ENCODE results near the gene NFAM1. TPM values are rescaled to one million over a fixed set of nuclear protein-coding genes. Genes with fewer than 3 reads are reported as not detected.
A peak's percentile ranks its signal among the peaks of the same experiment; 100 is the strongest.

Gene NFAM1
- total RNA-seq, 1 donor from 2014 or later: 0.21 TPM

DNA sequence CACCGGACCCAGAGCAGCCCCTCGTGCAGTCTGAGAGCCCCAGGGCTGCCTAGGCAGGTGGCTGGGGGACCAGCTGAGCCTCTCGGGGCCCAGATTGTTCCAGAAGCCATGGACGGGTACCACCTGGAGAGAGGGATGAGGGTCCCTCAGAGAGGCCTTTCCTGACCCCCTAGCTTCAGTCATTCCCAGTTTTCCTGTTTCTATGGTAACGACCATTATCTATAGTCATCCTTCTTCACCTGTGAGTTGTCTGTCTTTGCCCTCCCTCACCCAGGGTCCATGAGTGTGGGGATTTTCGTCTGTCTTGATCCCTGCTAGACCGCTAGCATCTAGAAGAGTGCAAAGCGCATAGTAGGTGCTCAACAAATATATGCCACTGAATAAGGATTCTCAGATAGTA lies 85.5 kb downstream of the NFAM1 start:
- intact Hi-C loops (cut with micrococcal nuclease): no loop called here
- no peak overlapping the region for H3K27ac Mint-ChIP-seq
- no peaks in the 10 kb centered on the region for H3K36me3 Mint-ChIP-seq (ENCODE audit: low read depth)
- H3K4me1 Mint-ChIP-seq (ENCODE audit: low read depth): peaks cover 3% of the 10 kb centered on the region
- peaks cover 10% of the 10 kb centered on the region for H3K27me3 Mint-ChIP-seq (ENCODE audit: low read depth)
- no peak overlapping the region for H3K4me3 Mint-ChIP-seq (ENCODE audit: low read depth)
- DNase-seq (ENCODE audit: low spot score): no peak
- no peaks in the 10 kb centered on the region for H3K9me3 Mint-ChIP-seq

DNA sequence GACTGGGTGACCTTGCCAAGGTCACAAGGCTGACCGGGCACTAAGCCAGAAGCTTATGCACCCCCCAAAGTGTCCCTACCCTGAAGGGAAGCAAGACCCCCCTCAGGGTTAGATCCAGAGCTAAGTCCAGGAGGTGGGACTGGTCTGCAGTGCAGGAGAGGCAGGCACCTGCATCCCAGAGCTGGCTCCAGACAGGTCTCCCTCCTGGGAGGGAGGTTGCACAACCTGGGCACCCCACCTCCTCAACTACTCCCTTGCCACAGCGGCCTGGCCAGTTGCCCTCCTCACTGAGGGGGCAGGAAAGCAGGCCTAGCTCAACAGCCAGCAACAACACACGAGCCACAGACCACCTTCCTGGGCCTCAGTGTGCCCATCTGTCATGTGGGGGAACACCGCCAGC lies 86.7 kb downstream of the NFAM1 start:
- H3K4me1 Mint-ChIP-seq (ENCODE audit: low read depth): peaks cover 3% of the 10 kb centered on the region
- intact Hi-C loops (cut with micrococcal nuclease): no loop called here
- no peaks in the 10 kb centered on the region for H3K36me3 Mint-ChIP-seq (ENCODE audit: low read depth)
- no peak overlapping the region for H3K27ac Mint-ChIP-seq
- peaks cover 13% of the 10 kb centered on the region for H3K27me3 Mint-ChIP-seq (ENCODE audit: low read depth)
- no peak for DNase-seq (ENCODE audit: low spot score)
- no peaks in the 10 kb centered on the region for H3K9me3 Mint-ChIP-seq
- peak overlapping the region; percentile 13 for H3K4me3 Mint-ChIP-seq (ENCODE audit: low read depth)

DNA sequence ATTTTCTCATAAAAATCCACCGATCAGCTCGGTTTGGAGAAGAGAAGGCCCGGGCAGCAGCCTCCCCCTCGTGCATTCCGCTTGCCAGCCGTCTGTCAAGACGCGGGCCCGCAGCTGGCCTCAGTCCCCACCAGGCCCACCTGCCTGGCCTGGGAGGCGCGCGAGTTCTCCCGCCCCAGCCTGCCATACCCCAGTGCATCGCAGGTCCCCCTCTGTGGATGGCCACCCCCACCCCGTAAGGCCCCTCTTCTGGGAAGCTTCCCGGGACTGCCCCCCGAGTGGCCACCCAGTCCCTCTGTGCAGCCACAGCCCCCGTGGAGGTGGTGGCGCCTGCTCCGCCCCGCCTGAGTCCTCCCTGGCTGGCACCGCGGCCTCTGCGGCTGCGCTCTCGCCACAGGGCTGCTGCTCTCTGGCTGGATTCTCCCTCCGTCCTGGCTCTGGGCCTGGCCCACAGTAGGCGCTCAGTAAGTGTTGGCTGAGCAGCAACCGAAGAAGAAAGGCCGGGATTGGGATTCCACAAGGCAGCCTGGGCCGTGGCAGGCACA lies 87.8 kb downstream of the NFAM1 start:
- H3K4me1 Mint-ChIP-seq (ENCODE audit: low read depth): peaks cover 3% of the 10 kb centered on the region
- H3K9me3 Mint-ChIP-seq: no peaks in the 10 kb centered on the region
- no peak overlapping the region for H3K27ac Mint-ChIP-seq
- H3K27me3 Mint-ChIP-seq (ENCODE audit: low read depth): peaks cover 13% of the 10 kb centered on the region
- no peaks in the 10 kb centered on the region for H3K36me3 Mint-ChIP-seq (ENCODE audit: low read depth)
- peak overlapping the region; percentile 30 for H3K4me3 Mint-ChIP-seq (ENCODE audit: low read depth)
- intact Hi-C loops (cut with micrococcal nuclease): no loop called here
- DNase-seq (ENCODE audit: low spot score): no peak

DNA sequence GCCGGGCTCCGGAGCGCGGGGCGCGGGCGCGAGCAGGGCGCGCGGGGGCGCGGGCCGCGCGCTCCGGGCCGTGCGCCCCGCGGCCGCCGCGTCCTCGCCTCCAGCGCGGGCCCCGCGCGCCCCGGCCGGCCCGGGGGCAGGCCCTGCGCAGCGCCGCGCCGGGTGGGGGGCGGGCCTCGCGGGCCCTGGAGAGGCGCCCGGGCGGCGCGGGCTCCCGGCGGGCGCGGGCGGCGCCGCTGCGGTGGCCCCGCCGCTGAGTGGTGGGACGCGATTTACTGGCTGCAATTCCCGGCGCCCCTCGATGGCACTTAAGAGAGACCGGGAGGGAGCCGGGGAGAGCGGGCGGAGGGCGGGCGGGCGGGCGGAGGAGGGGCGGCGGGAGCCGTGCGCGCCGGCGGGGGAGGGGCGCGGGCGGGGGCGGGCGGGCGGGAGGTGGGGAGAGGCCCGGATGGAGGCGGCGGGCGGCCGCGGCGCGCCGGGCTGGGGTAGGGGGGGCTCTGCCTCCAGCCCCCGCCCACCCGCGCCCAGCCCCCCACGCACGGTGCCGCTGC lies 88.6 kb downstream of the NFAM1 start:
- Mint-ChIP-seq H3K4me3 (ENCODE audit: low read depth) (no peak overlapping the region), H3K9me3 (no peaks in the 10 kb centered on the region), H3K4me1 (ENCODE audit: low read depth) (peaks cover 3% of the 10 kb centered on the region), H3K27me3 (ENCODE audit: low read depth) (peaks cover 13% of the 10 kb centered on the region), H3K36me3 (ENCODE audit: low read depth) (no peaks in the 10 kb centered on the region), H3K27ac (no peak overlapping the region)
- DNase-seq (ENCODE audit: low spot score): no peak
- intact Hi-C loops (cut with micrococcal nuclease): no loop called here

DNA sequence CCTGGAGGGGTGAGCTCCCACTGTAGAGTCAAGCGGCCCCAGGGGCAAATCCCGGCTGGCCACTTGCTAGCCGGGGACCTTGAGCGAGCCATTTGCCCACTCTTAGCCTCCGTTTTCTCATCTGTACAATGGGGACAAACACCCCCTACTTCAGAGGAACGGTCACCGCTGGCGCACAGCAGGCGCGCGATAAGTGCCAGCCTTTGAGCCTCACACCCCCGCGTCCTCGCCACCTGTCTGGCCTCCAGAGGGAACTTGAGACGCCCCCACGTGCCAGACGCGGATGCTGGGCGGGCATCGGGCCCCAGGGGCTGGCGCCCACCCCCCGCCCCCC lies 89.1 kb downstream of the NFAM1 start:
- Mint-ChIP-seq H3K36me3 (ENCODE audit: low read depth) (no peaks in the 10 kb centered on the region), H3K4me3 (ENCODE audit: low read depth) (peak overlapping the region; percentile 72), H3K9me3 (no peaks in the 10 kb centered on the region), H3K27ac (no peak overlapping the region), H3K27me3 (ENCODE audit: low read depth) (peaks cover 13% of the 10 kb centered on the region), H3K4me1 (ENCODE audit: low read depth) (peaks cover 3% of the 10 kb centered on the region)
- DNase-seq (ENCODE audit: low spot score): no peak
- intact Hi-C loops (cut with micrococcal nuclease): no loop called here

DNA sequence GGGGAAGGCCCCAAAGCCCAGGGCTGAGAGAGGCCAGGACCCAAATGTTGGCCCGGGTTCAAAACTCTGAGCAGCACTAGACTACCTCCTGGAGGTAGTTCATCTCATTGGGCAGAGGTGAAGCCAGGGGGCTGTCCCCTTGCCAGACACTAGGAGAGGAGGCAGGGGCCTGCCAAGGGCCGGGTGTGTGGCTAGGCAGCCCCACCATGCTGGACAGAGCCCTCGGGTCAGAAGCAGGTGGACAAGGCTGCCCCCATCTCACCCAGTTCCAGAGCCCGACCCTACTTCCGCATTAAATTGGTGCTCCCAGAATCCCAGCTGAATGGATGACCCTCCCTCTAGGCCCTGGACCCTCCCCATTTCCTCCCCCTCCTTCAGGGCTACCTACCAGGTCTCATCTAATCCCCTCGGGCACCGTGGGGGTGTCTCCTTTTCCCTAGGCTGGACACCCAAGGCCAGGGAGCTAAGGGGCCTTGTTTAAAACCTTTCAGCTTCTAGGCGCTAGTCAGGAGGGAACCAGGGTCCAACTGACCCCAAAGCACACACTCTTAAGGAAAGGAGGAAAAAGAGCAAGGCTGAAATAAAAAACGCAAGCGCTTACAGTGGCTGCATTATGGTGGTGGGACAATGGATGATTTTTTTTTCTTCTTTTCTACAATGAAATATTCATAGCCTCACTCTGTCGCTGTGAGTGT lies 89.6 kb downstream of the NFAM1 start:
- H3K27me3 Mint-ChIP-seq (ENCODE audit: low read depth): peaks cover 13% of the 10 kb centered on the region
- no peaks in the 10 kb centered on the region for H3K36me3 Mint-ChIP-seq (ENCODE audit: low read depth)
- intact Hi-C loops (cut with micrococcal nuclease): no loop called here
- no peaks in the 10 kb centered on the region for H3K9me3 Mint-ChIP-seq
- H3K4me1 Mint-ChIP-seq (ENCODE audit: low read depth): peaks cover 3% of the 10 kb centered on the region
- H3K4me3 Mint-ChIP-seq (ENCODE audit: low read depth): peak overlapping the region; percentile 72
- no peak for DNase-seq (ENCODE audit: low spot score)
- peak overlapping the region; percentile 28 for H3K27ac Mint-ChIP-seq

DNA sequence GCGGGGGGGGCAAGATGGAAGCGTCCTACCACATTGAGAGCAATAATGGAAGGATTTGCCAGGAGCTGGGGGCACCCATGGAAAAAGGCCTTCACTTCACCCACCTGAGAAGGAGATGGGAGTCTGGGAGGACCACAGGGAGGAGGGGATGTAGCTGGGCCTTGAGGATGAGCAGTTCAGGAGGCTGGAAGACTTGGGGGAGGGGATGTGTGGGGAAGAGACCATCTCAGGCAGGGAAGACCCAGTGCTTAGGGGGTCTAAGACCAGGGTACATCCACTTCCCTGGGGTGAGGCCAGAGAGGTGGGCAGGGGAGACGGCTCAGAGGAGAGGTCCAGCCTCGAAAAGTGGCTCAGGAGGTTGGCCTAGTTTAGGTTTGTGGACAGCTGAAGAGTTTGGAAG lies 90.4 kb downstream of the NFAM1 start:
- no peak overlapping the region for H3K4me3 Mint-ChIP-seq (ENCODE audit: low read depth)

DNA sequence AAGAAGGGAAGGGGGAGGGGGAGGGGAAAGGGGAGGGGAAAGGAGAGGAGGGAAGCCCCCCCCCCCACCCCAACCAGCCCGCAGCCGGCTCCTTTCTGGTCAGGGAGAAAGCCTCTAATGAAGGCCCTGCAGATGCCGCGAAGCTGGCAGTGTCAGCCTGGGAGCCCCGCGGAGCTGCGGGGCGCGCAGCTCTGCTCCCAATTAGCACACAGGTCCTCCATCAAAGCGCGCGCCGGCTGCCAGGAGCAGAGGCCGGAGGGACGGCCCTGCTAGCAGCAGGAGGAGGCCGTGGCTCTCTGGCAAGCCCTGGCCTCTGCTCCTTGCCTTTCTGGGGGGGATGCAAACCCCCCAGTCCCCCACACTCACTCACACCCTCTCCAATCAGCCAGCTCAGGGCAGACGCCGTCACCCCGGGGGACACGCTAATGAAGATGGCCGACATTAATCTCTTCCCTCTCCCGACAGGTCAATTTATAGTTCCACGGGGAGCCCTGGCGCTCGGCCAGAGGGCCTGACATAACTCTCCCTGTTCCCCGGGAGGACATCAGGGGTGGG lies 91.3 kb downstream of the NFAM1 start:
- no peak overlapping the region for H3K4me3 Mint-ChIP-seq (ENCODE audit: low read depth)
- H3K36me3 Mint-ChIP-seq (ENCODE audit: low read depth): no peaks in the 10 kb centered on the region
- intact Hi-C loops (cut with micrococcal nuclease): no loop called here
- peaks cover 3% of the 10 kb centered on the region for H3K4me1 Mint-ChIP-seq (ENCODE audit: low read depth)
- no peak for DNase-seq (ENCODE audit: low spot score)
- H3K27me3 Mint-ChIP-seq (ENCODE audit: low read depth): peaks cover 18% of the 10 kb centered on the region
- no peaks in the 10 kb centered on the region for H3K9me3 Mint-ChIP-seq
- no peak overlapping the region for H3K27ac Mint-ChIP-seq

More for the DNA sequence above, 90.4 kb downstream of the NFAM1 start:
- Mint-ChIP-seq H3K9me3 (no peaks in the 10 kb centered on the region), H3K27ac (no peak overlapping the region), H3K4me1 (ENCODE audit: low read depth) (peaks cover 3% of the 10 kb centered on the region), H3K36me3 (ENCODE audit: low read depth) (no peaks in the 10 kb centered on the region), H3K27me3 (ENCODE audit: low read depth) (peaks cover 16% of the 10 kb centered on the region)
- DNase-seq (ENCODE audit: low spot score): no peak
- intact Hi-C loops (cut with micrococcal nuclease): no loop called here

DNA sequence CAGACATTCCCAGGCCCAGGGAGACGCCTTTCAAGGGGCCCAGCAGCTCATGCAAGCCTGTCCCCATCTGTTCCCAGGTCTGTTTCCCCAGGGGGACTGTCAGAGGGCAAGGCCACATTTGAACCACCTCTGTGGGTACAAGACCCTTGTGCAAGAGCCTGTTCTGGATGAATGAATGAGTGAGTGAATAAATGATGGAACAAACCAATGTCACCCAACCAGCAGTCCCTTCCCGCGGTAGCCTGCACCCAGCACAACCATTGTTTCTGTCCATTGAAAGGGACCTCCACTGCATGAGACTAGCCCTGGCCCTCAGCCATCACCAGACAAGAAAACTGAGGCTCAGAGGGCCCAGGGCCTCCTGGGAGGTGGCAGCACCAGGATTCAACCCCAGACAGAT lies 92.1 kb downstream of the NFAM1 start:
- DNase-seq (ENCODE audit: low spot score): no peak
- H3K27me3 Mint-ChIP-seq (ENCODE audit: low read depth): peaks cover 18% of the 10 kb centered on the region
- no peaks in the 10 kb centered on the region for H3K9me3 Mint-ChIP-seq
- H3K4me3 Mint-ChIP-seq (ENCODE audit: low read depth): no peak overlapping the region
- H3K27ac Mint-ChIP-seq: no peak overlapping the region
- no peaks in the 10 kb centered on the region for H3K36me3 Mint-ChIP-seq (ENCODE audit: low read depth)
- intact Hi-C loops (cut with micrococcal nuclease): no loop called here
- H3K4me1 Mint-ChIP-seq (ENCODE audit: low read depth): peaks cover 3% of the 10 kb centered on the region

DNA sequence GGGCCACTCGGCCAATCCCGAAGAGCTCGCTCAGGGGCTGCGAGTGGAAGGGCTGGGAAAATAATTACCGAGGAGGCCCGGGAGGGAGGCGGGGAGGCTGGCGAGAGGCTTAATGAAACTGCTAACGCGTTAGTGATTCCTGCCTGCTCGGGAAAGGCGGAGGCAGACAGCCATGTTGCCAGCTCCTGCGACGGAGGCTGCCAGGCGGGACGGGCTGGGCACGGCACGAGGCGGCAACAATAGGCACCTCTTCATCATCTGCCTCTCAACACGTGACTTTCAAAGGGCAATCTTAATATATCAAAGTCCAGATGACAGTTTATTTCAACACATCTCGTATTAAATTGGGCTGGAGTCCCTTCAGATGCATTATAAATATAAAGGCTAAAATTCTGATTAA lies 93.7 kb downstream of the NFAM1 start:
- no peaks in the 10 kb centered on the region for H3K36me3 Mint-ChIP-seq (ENCODE audit: low read depth)
- H3K4me3 Mint-ChIP-seq (ENCODE audit: low read depth): no peak overlapping the region
- peaks cover 18% of the 10 kb centered on the region for H3K27me3 Mint-ChIP-seq (ENCODE audit: low read depth)
- intact Hi-C loops (cut with micrococcal nuclease): no loop called here
- no peak for DNase-seq (ENCODE audit: low spot score)
- H3K4me1 Mint-ChIP-seq (ENCODE audit: low read depth): peaks cover 3% of the 10 kb centered on the region
- H3K9me3 Mint-ChIP-seq: no peaks in the 10 kb centered on the region
- H3K27ac Mint-ChIP-seq: no peak overlapping the region

DNA sequence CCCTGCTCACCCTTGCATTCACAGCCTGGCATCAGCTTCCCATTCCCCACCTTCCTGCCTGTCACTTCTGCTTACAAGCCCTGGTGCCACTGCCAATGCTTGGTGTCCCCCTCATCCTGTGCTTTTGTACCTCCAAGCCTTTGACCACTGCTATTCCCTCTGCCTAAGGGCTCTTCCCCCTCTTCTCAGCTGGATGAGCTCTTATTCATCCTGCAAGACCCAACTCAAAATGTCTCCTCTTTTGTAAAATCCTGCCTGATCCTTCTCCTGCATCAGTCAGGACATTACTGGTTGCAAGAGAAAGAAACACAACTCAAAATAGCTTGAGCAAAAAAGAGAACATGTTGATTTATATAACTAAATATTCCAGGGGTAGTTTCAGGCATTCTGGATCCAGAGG lies 94.8 kb downstream of the NFAM1 start:
- Mint-ChIP-seq H3K27ac (no peak overlapping the region), H3K4me3 (ENCODE audit: low read depth) (no peak overlapping the region), H3K9me3 (no peaks in the 10 kb centered on the region), H3K36me3 (ENCODE audit: low read depth) (no peaks in the 10 kb centered on the region), H3K4me1 (ENCODE audit: low read depth) (no peaks in the 10 kb centered on the region), H3K27me3 (ENCODE audit: low read depth) (peaks cover 12% of the 10 kb centered on the region)
- intact Hi-C loops (cut with micrococcal nuclease): no loop called here
- DNase-seq (ENCODE audit: low spot score): no peak

DNA sequence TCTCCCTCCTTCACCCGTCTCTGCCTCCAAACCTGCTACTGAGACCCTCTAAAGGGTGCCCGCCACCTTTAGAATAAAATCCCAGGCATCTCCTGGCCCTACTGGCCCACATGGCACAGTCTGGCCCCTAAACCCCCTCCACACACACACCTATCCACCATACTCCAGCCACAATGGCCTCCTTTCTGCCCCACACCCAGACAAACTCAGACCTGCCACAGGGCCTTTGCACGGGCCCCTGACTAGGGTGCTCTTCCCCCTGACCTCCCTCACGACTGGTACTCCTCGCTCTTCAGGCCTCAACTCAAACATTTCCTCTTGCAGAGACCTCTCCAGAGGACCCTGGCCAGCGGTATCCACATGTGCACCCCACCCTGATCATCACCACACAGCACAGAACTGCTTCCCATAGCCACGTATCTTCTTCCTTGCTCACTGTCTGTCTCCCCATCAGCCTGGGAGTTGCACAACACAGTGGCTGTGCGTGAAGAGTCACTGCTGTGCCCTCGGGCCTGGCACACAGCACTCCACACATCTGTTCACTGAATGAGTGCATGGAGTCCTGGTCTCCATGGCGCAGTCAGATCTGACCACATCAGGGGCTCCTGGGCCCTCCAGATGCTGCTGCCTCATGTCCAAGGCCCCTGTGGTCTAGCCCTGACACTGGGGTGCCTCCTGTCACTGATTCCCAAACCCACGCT lies 95.5 kb downstream of the NFAM1 start:
- intact Hi-C loops (cut with micrococcal nuclease): no loop called here
- Mint-ChIP-seq H3K36me3 (ENCODE audit: low read depth) (no peaks in the 10 kb centered on the region), H3K4me3 (ENCODE audit: low read depth) (no peak overlapping the region), H3K9me3 (no peaks in the 10 kb centered on the region), H3K4me1 (ENCODE audit: low read depth) (no peaks in the 10 kb centered on the region), H3K27ac (no peak overlapping the region), H3K27me3 (ENCODE audit: low read depth) (peaks cover 7% of the 10 kb centered on the region)
- no peak for DNase-seq (ENCODE audit: low spot score)

DNA sequence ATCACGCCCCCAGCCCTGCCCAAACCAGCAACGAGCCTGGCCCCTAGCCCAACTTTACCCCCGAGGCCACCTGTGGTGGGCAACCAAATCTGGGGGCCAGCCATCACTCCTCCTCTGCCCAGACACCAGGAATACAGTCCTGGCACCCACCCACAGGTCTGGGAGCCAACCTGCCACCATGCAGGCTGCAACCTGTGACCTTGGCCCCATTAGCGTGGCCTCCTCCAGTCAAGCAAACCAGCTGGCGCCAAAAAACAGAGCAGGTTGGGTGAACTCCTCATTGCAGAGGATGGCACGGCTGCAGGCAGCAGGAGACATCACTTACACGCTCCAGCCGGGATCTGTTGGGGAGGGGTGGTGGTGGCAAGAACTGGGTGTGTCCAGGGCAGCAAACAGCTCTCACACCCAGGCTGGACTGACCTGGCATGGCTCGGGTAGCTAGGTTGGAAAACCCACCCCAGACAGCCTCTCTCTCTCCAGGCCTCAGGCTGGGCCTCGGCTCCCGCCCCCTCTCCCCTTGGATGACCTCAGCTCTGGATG lies 96.3 kb downstream of the NFAM1 start:
- Mint-ChIP-seq H3K36me3 (ENCODE audit: low read depth) (no peaks in the 10 kb centered on the region), H3K27ac (no peak overlapping the region)

More for the DNA sequence above, 96.3 kb downstream of the NFAM1 start:
- H3K4me3 Mint-ChIP-seq (ENCODE audit: low read depth): no peak overlapping the region
- intact Hi-C loops (cut with micrococcal nuclease): no loop called here
- H3K4me1 Mint-ChIP-seq (ENCODE audit: low read depth): no peaks in the 10 kb centered on the region
- peaks cover 5% of the 10 kb centered on the region for H3K27me3 Mint-ChIP-seq (ENCODE audit: low read depth)
- no peaks in the 10 kb centered on the region for H3K9me3 Mint-ChIP-seq
- no peak for DNase-seq (ENCODE audit: low spot score)

Measured in activated T-helper 2 cell treated with anti-CD3 and anti-CD28 coated beads, Interferon-gamma antibody, Interleukin-2, Interleukin-4, amounts not matched to agents 10 μg/mL and 5 μg/mL and 100 μg/mL, durations not matched to agents 14 hours and 24 hours and 36 hours (primary cell).